HG03378 (cell line): Measurements from ENCODE around the gene RNU4-1.
A peak's percentile ranks its signal among the peaks of the same experiment; 100 is the strongest.
"Not testable (repeated sequence)": the region's sequence is repeated elsewhere in the genome, so short reads cannot be mapped to it uniquely, and the experiment has no call there.

Source experiments
- ATAC-seq: cut with Tn5 transposase; IDR thresholded peaks from one replicate; pipeline ENCODE4 v1.9.1; 2021; ENCODE audit warnings: mild to moderate bottlenecking, moderate library complexity; ENCODE audit not compliant: unreplicated experiment

Gene RNU4-1

DNA sequence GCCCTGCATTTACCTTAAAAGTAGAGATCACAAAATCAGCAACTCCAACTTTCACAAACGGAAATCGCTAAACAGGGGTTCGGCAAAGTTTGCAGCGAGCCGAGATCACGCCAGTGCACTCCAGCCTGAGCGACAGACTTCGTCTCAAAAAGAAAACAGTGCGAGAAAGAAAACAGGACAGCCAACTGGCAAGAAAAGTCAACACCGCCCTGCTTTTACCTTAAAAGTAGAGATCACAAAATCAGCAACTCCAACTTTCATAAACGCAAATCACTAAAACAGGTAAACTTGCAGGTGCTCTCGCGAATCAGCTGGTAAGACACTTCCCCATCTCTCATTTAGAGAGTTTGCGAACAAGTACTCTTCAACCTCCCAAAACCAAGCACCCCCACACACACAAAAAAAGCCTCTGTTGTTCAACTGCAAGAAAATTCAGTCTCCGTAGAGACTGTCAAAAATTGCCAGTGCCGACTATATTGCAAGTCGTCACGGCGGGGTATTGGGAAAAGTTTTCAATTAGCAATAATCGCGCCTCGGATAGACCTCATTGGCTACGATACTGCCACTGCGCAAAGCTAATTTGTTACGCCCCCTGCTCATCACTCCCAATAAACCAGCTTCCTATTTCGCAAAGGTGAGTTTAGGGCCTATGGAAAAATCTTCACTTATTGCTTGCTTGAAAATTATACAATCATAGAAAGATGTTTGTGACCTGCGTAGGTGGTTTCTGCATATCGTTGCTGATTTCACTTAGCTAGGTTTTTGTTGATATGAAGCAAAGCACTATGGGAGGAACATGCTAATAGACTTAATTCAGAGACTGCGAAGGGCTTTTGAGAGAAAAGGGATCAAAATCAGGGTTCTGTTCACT, at the start of gene RNU4-1:
Gene RNU4-1, minus strand, starts transcription at position 577 of the 871 bp plus-strand sequence.
- ATAC-seq: peak; percentile 39

DNA sequence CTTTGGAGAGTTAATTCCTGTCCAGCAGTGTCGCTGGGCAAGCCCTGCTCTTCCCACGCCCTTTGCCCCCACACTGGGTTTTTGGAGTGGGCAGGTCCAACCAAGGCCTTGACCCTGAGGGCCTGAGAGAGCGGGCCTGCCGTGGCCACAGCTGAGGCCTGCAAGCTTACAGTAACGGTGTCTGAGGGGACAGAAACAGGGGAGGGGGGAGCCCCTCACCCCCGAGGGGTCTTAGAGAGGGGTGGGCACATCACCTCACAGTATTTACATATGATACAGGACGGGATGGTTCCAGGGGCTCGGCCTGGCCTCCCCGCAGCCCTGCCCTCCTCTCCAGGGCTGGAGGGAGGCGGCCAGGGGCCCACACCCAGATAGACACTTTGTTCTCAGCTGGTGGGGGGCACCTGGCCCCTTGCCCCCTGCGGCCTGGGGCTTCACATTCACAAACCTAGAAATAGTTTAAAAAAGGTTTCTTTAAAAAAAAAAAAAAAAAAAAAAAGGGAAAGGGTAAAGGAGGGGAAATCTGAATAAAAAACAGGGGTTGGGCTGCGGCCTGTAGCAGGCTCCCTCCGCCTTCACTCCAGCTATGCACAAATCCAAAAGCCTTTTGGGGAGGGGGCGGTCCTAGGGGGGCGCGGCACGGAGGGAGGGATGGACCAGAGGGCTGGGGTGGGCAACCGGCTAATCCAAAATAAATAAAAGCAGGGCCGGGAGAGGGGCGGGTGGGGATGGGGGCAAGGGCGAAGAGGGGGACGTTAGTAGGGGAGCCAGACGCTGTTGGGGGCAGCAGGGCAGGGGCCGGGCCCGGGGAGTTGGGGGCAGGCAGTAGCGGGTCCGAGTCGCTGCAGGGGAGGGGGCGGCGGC, 49.4 kb upstream of the RNU4-1 start:
- ATAC-seq: no peak

DNA sequence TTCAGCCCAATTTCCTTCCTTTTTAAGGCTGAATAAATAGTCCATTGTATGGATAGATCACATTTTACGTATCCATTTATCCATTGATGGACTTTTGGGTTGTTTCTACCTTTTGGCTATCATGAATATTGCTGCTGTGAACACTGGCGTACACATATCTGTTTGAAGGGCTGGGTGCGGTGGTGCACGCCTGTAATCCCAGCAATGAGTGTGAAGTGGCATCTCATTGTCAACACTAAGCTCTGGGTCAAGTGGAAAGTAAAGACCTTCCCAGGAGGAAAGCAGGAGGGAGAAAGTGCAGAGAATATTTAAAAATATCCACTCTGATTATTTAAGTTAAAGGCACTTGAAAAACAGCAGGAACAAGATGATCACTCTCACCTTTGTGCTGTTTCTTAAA, 46.2 kb upstream of the RNU4-1 start:
- ATAC-seq: no peak

DNA sequence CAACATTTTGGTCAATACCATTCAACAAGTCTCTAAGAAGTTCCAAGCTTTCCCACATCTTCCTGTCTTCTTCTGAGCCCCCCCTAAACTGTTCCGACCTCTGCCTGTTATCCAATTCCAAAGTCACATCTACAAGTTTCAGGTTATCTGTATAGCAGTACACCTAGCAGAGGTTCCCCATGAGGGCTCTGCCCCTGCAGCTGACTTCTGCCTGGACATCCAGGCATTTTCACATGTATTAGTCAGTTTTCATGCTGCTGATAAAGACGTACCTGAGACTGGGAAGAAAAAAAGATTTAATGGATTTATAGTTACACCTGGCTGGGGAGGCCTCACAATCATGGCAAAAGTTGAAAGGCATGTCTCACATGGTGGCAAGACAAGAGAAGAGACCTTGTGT, 44.7 kb upstream of the RNU4-1 start:
- ATAC-seq: no peak

DNA sequence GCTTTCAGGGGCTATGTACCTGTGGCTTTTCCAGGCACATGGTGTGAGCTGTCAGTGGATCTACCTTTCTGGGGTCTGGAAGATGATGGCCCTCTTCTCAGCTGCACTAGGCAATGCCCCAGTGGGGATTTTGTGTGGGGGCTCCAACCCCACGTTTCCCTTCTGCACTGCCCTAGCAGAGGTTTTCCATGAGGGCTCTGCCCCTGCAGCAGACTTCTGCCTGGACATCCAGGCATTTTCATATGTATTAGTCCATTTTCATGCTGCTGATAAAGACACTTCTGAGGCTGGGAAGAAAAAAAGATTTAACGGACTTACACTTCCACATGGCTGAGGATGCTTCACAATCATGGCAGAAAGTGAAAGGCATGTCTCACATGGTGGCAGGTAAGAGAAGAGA, 43.4 kb upstream of the RNU4-1 start:
- ATAC-seq: not testable (repeated sequence)

DNA sequence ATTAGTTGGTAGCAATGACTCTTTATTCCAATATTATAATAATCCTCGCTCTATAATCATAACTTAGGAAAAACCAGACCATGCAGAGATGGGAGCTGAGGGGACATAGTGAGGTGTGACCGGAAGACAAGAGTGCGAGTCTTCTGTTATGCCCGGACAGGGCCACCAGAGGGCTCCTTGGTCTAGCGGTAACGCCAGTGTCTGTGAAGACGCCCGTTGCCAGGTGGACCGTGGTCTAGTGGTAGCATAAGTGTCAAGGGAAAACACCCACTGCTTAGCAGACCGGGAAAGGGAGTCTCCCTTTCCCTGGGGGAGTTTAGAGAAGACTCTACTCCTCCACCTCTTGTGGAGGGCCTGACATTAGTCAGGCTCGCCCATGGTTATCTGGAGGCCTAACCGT, 42.4 kb upstream of the RNU4-1 start:
- ATAC-seq: not testable (repeated sequence)

DNA sequence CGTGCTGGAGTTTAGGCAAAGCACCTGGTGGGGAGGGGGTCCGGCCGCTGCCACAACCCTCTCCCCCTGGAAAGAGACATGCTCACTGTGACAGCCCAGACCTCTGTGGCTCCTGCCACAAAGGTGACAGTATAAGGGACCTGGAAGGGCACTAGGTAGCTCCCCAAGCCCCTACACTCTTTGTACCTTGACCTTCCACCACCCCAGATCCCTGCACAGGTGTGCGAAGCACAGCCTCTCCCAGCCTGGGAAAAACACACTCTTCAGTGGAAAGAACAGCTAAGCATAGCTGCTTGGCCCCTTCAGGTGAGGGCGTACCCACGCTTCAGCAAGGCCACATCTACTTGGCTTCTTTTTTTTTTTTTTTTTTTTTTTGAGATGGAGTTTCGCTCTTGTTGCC, 39.5 kb upstream of the RNU4-1 start:
- no peak for ATAC-seq

DNA sequence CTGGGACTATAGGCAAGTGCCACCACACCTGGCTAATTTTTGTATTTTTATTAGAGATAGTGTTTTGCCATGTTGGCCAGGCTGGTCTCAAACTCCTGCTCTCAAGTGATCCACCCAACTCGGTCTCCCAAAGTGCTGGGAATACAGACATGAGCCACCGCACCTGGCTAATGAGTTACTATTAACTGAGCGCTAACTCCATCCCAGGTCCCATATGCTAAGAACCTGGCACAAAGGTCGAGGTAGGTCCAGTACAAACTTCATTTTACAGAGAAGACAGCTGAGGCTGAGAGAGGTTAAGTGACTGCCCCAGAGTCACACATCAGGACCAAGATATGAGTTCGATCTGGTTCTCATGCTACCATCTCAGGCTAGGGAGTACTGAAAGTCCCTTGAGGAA, 39.0 kb upstream of the RNU4-1 start:
- ATAC-seq: no peak

DNA sequence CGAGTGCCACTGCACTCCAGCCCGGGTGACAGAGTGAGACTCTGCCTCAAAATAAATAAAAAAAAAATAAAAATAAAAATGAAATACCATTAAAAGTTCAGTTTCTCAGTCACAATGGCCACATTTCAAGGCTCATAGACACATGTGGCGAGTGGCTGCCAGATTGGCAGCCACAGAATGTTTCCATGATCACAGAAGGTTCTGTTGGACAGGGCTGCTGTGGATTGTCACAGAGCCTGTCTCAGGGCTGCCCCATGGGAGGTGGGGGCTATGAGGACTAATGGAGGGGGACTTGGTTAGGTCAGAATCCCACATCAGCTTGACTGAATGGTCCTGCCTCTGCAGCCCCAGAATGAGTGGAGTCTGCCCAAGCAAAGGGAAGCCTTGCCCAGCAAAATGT, 38.4 kb upstream of the RNU4-1 start:
- no peak for ATAC-seq

DNA sequence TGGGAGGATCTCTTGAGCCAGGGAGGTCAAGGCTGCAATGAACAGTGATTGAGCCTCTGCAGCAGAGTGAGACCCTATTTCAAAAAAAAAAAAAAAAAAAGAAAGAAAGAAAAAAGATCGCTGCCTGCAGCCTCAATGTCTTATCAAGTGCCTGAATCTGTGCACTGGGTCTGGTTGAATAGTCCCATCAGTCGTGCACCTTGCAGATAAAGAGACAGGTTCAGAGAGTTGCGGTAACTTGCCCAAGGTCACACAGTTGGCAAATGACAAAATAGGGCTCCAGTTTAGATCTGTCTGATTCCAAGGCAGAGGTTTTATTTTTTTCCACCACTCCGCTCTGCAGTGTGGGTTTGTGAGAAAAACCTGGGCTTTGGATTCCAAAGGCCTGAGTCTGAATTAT, 35.2 kb upstream of the RNU4-1 start:
- no peak for ATAC-seq

DNA sequence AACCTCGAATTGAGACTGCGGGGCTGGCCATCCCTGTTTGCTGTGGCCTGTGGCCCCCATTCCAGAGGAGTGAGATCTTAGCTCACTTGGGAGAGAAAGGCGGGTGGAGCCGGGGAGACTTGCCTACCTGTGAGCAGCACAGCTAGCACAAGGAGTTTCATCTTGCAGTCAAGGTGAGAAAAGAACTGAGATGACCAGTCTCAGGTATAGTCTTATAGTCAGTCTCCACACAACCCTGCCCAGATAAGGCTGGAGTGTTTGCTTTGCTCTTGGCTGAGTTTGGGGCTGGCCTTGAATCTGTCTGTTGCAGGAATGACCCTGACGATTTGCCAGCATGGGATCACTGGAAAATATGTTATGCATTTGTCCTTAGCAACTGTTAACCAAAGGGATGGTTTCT, 34.6 kb upstream of the RNU4-1 start, which contains the start of gene PLA2G1B:
Gene PLA2G1B, minus strand, starts transcription at position 187 of the 400 bp plus-strand sequence. Its CDS starts 26 bp downstream, at position 161.
- no peak for ATAC-seq

DNA sequence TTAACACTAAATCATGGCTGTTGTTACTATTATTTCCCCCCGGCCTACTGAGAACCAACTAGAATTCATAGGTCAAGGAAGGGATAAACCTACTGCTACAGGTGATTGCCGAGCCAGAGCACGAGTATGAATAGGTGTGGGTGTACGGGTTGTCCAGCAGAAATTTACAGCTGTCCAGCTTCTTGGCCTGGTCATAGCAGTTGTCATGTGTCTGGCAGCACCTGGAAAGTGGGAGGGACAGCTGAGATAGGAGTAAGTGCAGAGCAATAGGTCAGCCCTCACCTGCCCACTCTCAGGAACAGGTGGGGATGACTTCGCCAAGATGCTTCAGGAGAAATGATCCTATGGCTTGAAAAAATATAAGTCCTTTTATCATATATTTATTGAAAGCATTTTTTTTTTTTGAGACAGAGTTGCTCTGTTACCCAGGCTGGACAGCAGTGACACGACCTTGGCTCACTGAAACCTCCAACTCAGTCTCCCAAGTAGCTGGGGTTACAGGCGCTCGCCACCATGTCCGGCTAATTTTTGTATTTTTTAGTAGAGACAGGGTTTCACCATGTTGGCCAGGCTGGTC, 31.9 kb upstream of the RNU4-1 start:
- no peak for ATAC-seq

DNA sequence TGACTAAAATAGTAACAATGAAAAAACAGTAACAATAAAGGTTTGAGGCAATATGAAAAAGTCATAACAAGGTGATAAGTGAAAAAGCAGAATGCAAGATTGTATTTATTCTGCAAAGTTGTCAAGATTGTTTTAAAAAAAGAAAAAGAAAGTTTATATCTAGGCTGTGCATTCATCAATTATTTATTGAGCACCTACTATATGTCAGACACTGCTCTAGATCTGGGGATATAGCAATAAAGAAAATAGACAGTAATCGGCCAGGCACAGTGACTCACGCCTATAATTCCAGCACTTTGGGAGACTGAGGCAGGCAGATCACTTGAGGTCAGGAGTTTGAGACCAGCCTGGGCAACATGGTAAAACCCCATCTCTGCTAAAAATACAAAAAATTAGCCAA, 30.7 kb upstream of the RNU4-1 start:
- no peak for ATAC-seq

DNA sequence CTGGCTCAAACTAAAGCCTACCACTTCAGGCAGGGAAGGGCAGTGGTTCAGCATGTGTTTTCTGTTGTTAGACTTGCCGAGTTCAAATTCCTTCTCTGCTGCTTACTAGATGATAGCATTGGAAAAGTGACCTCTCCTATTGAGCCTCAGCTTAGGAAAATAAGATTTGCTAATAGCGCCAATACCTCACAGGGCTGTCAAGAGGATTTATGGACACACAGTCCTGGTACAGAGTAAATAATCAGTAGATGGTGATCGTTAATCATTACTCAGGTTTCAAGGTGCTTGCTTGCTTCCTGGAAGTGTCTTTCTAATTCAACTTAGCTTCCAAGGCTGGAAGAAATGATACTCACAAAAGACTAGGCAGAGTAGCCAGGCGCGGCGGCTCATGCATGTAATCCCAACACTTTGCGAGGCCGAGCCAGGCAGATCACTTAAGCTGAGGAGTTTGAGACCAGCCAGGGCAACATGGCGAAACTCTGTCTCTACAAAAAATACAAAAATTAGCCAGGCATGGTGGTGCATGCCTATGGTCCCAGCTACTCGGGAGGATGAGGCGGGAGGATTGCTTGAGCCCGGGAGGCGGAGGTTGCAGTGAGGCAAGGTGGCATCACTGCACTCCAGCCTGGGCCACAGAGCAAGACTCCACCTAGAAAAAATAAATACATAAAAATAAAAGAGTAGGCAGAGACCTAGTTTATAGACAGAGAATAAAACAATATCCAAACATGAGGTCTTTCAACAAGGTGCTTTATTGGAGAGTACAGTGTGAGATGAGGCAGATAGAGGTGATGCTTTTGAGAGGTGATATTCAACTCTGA, 28.6 kb upstream of the RNU4-1 start:
- ATAC-seq: no peak

DNA sequence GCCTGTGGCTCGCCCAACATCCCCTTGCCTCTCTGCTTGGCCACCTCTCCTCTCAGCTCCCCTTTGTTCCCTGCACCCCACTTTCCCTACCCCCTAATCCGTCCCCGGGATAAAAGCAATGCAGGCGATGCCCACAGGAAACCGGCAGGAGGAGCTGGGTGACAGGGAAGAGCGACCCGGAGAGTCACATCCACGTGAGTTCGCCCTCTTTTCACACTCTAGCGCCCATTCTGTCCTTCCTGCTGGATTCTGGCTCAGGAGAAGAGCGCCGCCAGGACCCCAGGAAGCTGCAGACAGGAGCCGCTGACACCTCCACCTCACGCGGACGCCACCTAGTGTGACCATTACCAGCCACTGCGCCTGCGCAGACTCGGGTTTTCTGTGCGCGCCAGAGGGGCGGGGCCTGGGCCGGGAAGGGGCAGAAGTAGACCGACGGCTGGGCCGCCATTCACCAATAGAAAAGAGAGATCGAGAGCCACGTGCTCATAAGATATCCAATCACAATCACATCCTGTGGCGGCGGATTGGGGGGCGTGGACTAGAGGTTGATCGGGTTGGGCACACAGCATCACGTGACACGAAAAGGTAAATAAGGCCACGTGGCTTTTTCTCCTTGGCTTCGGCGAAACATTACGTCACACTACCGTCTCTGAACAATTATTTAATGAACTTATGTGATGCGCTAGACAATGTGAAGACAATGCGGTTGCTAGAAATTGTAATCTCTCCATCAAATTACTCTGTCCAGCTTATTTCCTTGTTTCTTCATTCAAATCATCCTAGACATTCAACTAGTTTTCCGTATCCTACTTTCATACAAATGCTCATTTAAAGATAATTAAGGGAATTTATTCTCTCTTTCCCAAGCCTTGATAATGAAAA, 24.4 kb upstream of the RNU4-1 start:
- peak; percentile 99 for ATAC-seq

DNA sequence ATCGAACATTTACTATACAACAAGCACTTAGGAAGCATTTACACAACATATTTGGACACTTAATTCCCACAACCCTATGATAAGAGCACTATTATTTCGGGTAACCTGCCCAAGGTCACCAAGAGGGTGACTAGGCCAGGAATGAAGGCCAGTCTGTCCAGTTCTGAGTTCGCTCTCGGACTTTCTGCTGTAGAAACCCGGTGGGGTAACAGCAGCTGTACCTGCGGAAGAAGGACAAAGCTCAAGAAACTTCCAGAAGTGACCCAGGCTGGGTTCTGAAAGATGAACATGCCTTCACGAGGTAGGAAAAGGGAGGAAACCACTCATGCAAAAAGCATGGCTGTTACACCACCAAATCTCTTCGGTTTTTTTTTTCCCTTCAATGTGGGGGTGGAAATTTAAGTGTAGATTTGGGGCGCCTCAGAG, 23.8 kb upstream of the RNU4-1 start:
- ATAC-seq: peak; percentile 2

DNA sequence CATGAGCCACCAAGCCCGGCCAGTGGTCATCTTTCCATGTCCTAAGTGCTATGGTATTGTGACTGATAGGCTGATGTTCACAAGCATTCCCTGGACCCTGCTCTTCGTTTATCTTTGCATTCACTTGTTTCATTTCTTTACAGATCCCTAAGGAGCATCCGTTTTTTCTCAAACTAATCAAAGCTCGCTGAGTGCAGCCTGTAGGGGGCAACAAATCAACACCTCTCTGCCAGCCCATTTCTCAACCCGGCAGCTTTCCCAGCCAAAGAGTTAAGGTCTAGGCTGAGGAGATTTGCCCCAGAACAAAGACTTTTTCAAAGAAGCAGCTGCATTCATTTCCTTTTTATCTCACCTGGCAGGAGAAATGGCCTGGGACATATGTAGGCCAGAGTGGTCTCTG, 21.2 kb upstream of the RNU4-1 start:
- no peak for ATAC-seq

DNA sequence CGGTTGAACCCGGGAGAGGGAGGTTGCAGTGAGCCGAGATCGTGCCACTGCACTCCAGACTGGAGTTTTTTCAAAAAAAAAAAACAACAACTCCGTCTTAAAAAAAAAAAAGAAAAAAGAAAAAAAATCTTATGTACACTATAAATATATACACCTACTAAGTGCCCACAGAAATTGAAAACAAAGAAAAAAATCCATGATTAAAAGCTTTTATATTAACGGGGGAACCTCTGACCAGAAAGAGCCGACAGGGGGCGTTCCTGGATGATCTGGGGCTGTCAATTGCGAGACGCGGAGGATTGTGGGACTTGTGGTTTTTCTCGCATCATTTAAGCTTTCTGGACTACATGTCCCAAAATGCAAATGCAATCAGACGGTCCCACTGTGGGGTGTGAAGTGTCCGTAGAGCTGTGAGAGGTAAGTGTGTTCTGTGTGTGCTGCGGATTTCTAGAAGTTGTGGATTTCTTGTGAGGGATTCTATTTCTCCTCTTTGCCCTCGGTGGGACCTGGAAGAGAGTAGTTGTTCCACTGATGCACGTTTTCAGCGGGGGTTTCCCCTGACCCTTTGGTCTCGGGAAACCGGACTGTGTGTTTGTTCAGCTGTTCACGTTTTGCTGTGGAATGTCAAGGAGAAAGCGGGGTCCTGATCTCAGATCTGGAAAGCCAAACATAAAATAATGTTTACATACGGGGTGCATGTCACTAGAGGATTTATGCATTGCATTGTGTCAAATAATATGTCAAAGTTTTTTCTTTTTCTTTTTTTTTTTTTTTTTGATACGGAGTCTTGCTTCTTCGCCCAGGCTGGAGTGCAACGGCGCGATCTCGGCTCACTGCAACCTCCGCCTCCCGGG, 9.2 kb upstream of the RNU4-1 start, which contains the start of gene SIRT4:
Gene SIRT4, plus strand, starts transcription at position 360 of the 854 bp plus-strand sequence. CDS start 1,241 bp downstream, outside the sequence.
- peak; percentile 92 for ATAC-seq

DNA sequence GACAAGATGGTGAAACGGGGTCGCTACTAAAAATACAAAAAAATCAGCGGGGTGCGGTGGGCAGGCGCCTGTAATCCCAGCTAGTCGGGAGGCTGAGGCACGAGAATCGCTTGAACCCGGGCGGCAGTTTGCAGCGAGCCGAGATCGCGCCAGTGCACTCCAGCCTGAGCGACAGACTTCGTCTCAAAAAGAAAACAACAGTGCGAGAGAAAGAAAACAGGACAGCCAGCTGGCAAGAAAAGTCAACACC, 701 bp downstream of the RNU4-1 start:
- ATAC-seq: no peak
